BJ (cell line): ENCODE data around the gene EGLN3. TPM values are rescaled to one million over a fixed set of nuclear protein-coding genes. Genes with fewer than 3 reads are reported as not detected.

Source experiments
- CTCF ChIA-PET: fragments of 350-600 bp; formaldehyde crosslinking; extraction: SDS; loops from one replicate; lab custom pipeline; 2021; ENCODE audit warnings: antibody characterized with exemption, inconsistent platforms; lab: Yijun Ruan, JAX
- POLR2A ChIA-PET: fragments of 300-600 bp; sonication (Branson Sonifier 250); formaldehyde crosslinking; extraction: SDS; loops from one replicate; lab custom pipeline; 2021; ENCODE audit warnings: antibody characterized with exemption; lab: Charles Lee
- DNase-seq: peaks from one replicate; pipeline ENCODE4 v3.0.0-alpha.2; 2011; ENCODE audit warnings: low read depth
- H3K27me3 ChIP-seq: 2 replicates; pipeline ENCODE4 v1.6.0; 2011; ENCODE audit warnings: low read length; ENCODE audit not compliant: control insufficient read depth, insufficient read depth
- H3K36me3 ChIP-seq: 2 replicates; pipeline ENCODE4 v1.5.1; 2011; ENCODE audit warnings: low read length; ENCODE audit not compliant: control insufficient read depth, insufficient read depth
- H3K4me3 ChIP-seq: 2 replicates; pipeline ENCODE4 v1.5.1; 2011; ENCODE audit warnings: low read depth, mild to moderate bottlenecking, control low read depth, low read length
- polyA minus RNA-seq: library from RNA; depleted of rRNA, polyadenylated mRNA; stranded (reverse); fragments of >200 nt; gene quantifications from 2 replicates; pipeline ENCODE4 v1.2.3, GENCODE V29; 2011; rRNA and poly(A)+ RNA removed
- polyA plus RNA-seq: library from polyadenylated mRNA; depleted of rRNA; stranded (reverse); fragments of >200 nt; gene quantifications from 2 replicates; pipeline ENCODE4 v1.2.3, GENCODE V29; 2011; rRNA removed
- TF ChIP-seq, protein P1 (sequence below): IDR thresholded peaks from 2 replicates; pipeline ENCODE4 v1.5.1; 2011; ENCODE audit warnings: low read depth, mild to moderate bottlenecking, control low read depth, inconsistent platforms, low read length, moderate library complexity; ENCODE audit not compliant: insufficient read depth

The EGLN3 gene
- polyA plus RNA-seq (0.15 and 0.47 TPM in 2 replicates), polyA minus RNA-seq (0.05 and 0.41 TPM in 2 replicates)

DNA sequence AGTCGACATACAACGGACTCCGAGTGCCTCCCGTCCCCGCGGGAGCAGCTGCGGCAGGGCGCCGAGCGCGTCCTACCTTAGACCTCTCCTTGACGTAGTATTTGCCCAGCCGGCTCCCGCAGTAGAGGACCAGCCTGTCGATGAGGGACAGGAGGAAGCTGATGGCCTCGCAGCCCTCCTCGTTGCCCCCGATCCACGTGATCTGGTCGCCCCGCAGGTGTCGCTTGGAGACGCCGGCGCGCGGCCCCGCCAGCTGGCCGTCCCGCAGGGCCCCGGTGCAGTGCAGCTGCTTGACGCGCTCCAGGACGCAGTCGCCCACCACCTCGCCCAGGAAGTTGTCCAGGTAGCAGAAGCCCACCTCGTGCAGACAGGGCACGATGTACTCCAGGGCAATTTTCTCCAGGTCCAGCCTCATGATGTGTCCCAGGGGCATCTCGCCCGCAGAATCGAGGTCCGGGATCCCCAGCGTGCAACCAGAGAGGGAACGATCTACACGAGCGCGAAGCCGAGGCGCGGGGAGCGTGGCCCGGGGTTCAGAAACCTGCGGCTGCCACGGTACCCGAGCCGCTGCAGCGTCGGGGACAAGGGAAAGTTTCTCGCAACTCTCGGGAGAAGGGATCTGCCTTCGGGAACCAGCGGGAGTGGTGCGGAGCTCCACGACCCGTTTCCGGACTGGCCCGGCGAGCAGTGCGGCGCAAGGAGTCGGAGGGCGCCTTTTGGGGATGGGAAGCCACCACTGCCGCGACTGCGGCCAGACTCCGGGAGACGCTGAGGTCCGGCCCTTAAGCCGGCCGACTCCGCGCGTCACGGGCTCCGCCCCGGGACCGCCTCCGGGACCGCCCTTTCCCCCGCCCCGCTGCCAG, at the start of gene EGLN3:
EGLN3 (minus strand) TSS at position 755 of the 863 bp plus-strand sequence; CDS start at position 433, 322 bp downstream.
- Histone ChIP-seq H3K27me3 (peaks cover 25% of the 10 kb centered on the region), H3K36me3 (no peaks in the 10 kb centered on the region), H3K4me3 (peak within 1 kb of the TSS; percentile 54)
- TF ChIP-seq, protein P1, sequence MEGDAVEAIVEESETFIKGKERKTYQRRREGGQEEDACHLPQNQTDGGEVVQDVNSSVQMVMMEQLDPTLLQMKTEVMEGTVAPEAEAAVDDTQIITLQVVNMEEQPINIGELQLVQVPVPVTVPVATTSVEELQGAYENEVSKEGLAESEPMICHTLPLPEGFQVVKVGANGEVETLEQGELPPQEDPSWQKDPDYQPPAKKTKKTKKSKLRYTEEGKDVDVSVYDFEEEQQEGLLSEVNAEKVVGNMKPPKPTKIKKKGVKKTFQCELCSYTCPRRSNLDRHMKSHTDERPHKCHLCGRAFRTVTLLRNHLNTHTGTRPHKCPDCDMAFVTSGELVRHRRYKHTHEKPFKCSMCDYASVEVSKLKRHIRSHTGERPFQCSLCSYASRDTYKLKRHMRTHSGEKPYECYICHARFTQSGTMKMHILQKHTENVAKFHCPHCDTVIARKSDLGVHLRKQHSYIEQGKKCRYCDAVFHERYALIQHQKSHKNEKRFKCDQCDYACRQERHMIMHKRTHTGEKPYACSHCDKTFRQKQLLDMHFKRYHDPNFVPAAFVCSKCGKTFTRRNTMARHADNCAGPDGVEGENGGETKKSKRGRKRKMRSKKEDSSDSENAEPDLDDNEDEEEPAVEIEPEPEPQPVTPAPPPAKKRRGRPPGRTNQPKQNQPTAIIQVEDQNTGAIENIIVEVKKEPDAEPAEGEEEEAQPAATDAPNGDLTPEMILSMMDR, result no peak
- POLR2A ChIA-PET, result no interaction called here
- DNase-seq, result peak; percentile 1
- CTCF ChIA-PET, result no interaction called here

DNA sequence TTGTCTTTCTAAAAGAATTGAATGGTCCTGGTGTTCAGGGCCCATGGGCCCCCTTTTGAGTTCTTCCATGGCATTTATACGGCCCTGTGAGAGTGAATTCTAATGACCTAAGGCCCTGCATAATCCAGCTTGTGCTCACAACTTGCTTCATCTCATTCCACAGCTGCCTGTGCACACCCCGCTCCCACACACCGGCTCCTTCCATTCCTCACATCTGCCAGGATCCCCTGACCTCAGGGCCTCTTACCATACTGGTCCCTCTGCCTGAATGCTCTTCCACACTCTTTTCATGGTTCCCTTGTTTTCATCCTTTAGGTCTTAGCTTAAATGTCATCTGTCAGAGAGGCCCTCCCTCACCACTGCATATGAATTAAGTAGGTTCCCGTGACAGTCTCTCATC, 49.5 kb upstream of the EGLN3 start:
- DNase-seq, result no peak
- TF ChIP-seq, protein P1, result no peak
- H3K4me3 ChIP-seq, result no peak overlapping the region
- CTCF ChIA-PET, result interaction anchor here (1.1 kb wide), 1 partner anchor 37 kb away, joined by 3 read pairs; no protein-coding TSS in a partner anchor
- H3K27me3 ChIP-seq, result no peaks in the 10 kb centered on the region; the same call in none of the 2 replicates
- H3K36me3 ChIP-seq, result no peaks in the 10 kb centered on the region
- POLR2A ChIA-PET, result no interaction called here

DNA sequence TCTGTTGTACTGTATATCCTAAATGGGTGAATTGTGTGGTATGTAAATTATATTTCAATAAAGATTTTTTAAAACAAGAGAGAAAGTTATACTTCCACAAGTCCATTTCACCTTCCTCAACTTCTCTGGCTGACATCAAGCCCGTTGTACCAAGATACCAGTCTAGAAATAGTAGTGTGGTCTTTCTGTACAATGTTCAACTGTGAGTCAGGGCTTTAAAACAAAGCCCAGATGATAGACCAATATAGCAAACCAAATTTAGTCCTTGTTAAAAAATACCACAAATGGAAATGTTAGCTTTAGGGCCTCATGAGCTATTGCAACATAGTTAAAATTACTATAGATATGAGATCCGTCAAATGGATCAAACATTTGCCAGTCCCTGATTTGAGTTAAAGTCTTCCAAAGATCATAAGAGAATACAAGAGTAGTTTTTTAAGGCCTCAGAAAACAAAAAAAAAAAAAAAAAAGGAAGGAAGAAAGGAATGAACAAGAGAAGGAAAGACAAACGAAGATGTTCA, 49.0 kb upstream of the EGLN3 start:
- no peaks in the 10 kb centered on the region; the same call in none of the 2 replicates for H3K27me3 ChIP-seq
- POLR2A ChIA-PET, result no interaction called here
- H3K4me3 ChIP-seq, result no peak overlapping the region
- no peak for DNase-seq
- TF ChIP-seq, protein P1, result no peak
- CTCF ChIA-PET, result interaction anchor here (1.1 kb wide), 1 partner anchor 38 kb away, joined by 3 read pairs; no protein-coding TSS in a partner anchor
- no peaks in the 10 kb centered on the region for H3K36me3 ChIP-seq

DNA sequence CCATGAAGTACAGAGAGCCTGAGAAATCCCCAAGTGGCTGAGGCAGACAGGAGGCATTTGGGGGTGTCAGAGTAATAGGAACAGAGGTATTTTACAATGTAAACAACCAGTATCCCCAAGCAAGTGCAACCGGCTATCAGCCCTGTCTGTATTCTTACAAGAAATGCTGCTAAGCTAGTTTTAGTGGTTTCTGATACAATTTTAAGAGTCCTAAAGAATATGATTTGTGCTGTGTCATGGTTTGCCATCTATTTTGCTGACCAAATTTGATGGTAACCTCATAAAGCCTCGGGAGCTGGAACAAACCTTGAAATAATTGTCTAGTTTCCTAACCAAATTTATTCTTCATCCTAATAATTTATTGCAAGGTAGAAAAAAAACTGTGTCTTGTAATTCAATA, 46.7 kb upstream of the EGLN3 start:
- ChIA-PET CTCF (interaction anchor here (1.1 kb wide), 1 partner anchor 34 kb away, joined by 3 read pairs; no protein-coding TSS in a partner anchor), POLR2A (no interaction called here)
- Histone ChIP-seq H3K36me3 (no peaks in the 10 kb centered on the region), H3K27me3 (no peaks in the 10 kb centered on the region; the same call in none of the 2 replicates), H3K4me3 (no peak overlapping the region)
- TF ChIP-seq, protein P1, result no peak
- no peak for DNase-seq

DNA sequence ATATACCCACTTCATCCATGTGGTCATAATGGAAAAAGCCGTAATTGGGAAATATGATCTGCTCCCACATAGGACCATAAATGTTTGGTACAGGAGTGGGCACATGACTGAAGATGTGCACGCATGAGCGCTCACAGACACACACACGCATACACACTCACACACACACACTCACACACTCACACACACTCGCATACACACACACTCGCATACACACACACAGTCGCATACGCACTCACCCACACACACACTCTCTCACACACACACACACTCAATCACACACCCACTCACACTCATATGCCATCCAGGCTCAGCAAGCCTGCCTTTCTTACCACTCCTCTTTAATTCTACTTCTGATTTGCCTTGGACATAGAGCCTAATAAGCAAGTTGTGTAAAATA, 45.6 kb upstream of the EGLN3 start:
- POLR2A ChIA-PET, result no interaction called here
- Histone ChIP-seq H3K36me3 (no peaks in the 10 kb centered on the region), H3K4me3 (no peak overlapping the region), H3K27me3 (no peaks in the 10 kb centered on the region; the same call in none of the 2 replicates)
- CTCF ChIA-PET, result no interaction called here
- DNase-seq, result no peak
- TF ChIP-seq, protein P1, result no peak
